GM19043 (cell line): Measurements from ENCODE around the gene KDM8.

Experiments
- ATAC-seq: cut with Tn5 transposase; IDR thresholded peaks from one replicate; pipeline ENCODE4 v1.9.1; 2021; ENCODE audit warnings: low read depth; ENCODE audit not compliant: unreplicated experiment

The KDM8 gene

GRCh38 chr16:27228621-27229501 is 25.5 kb downstream of the KDM8 start:
- no peak for ATAC-seq

- no peak for ATAC-seq
These were observed 26.7 kb downstream of the KDM8 start for GRCh38 chr16:27229891-27230470.

GRCh38 chr16:27230562-27231001 is 27.3 kb downstream of the KDM8 start:
- ATAC-seq: no peak

- no peak for ATAC-seq
These were observed 28.4 kb downstream of the KDM8 start for GRCh38 chr16:27231692-27232060.

DNA sequence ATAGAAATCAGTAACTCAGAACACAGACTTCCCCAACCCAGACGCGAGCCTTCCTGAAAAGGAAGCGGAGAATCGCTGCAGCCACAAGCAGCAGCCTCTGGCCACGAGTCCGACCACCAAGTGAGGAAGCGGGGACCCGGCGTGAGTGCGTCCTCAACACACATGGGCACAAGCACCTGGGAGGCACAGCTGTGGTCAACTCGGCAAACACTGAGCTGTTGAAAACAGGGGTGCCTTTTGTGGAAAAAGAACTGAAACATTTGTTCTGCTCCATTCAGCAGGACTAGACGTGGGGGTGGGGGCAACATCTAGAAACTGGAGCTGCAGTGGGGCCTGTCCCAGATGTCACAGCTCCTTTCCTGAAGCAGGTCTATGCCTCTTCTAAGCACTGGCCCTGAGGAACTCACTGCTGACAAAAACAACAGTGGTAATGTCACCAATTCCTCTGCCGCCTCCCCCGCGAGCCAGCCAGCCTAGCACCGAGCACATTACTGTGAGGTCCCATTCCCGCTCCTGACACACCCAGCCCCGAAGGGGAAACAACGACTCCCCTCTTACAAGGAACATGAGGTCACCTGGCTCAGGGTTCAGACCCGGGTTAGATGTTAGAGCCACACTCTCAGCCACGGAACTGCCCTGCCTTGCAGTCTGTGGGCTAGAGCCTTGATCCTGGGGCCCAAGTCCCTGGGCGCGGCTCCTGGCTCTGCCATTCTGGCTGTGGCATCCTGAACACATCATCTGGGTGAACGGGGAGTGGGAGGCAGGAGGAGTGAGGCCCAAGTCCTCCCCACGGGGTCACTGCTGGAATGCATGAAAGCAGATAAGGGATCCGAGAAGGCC is 29.0 kb downstream of the KDM8 start:
- peak; percentile 55 for ATAC-seq

DNA sequence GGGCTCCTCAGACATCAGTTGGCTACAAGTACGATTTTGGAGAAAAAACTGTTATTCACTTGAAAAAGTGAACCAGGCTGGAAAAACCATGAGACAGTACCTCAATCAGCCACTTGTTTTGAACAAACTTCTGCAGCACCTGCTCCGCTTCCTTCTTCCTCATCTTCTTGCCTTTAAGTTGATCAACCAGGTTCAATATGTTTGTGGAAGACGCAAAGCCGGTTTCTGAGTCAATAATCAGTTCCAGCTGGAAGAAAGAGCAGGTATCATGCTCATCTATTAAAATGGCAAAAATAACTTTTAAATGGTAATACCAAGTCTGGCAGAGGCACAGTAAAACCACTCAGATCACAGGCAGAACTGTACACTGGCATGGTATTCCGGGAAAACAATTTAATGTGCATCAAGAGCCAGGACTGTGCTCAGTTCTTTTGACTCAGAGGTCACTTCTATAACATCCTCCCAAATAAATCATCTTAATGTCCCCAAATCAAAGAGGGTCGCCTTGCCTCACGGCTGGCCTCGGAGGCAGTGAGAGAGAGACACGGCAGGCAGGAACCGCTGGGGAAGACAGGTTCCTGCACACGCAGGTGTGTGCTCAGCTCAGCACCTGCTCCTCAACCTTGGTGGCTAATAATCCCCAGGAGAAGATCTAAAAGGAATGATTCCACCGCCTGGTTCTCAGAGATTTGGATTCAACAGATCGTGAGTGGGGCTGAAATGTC is 29.7 kb downstream of the KDM8 start:
- ATAC-seq: no peak

DNA sequence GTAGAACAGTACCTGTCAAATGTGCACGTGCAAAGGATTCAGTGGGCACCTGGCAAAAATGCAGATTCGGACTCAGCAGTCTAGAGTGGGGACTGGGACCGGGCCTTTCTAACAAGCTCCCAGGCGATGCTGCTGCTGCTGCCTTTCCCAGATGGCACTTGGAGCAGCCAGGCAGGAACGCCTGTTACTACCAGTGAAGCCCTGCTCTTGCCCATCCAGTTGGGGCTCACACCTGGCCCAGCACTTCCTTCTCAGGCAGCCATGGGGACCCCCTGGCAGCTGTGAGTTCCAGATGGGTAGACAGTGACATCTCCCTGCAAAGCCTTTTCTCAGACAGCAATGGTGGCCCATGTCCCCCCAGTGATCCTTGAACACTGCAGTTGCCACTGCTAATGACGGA is 30.4 kb downstream of the KDM8 start:
- ATAC-seq: no peak

- ATAC-seq: no peak
These were observed 30.8 kb downstream of the KDM8 start for GRCh38 chr16:27234171-27234570.

DNA sequence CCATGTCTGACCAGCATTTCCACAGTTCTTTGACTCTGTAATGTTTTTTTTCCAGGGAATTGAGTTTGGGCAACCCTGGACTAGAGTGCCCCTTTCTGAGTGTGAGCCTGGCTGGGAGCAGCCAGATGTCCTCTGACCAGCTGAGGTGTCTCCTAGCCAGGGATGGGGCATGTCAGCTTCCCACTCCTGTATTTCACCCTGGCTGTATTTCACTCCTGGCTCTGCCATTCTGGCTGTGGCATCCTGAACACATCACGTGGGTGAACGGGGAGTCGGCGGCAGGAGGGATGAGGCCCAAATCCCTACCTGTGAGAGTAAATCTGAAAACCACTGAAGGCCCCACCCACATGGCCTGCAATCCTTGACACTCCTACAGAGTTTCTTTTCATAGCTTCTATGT is 31.3 kb downstream of the KDM8 start:
- no peak for ATAC-seq

DNA sequence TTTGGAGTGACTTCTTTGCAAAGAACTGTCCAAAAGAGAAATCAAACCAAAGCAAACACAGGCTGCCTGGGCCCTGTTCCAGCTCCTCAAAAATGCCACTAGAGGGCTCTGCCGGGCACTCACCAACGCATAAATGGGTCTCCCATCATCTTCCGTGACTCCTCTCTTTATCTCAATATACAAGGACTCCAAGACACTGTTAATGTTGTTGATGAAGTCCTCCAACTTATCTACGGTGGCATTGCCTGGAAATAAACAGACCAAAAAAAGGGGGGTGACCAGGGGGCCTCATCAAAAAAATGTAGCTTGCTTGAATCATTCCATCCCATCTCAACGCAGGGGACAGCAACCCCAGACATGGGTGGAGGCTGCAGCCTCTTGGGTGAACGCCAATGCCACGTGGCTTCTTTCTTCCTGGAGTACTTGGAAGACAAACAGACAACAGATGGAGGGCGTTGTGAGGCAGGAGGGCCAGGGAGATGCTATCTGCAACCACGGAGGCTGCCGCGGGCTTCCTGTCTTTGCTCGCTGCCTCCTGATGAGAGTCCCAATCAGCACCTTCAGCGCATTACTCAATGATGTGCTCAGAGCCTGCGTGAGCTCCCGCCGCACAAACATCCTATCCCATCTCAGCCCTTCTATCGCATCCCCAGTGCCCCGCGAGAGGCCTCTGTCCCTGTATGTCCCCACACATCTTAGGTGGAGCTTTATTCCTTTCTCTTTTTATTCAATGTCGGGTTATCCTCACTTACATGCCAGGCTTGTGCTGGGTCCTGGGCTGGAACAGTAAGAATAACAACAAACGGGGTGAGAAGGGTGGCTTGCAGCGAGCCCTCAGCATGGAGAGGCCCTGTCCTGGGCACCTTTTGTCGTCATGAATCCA is 32.0 kb downstream of the KDM8 start:
- no peak for ATAC-seq

DNA sequence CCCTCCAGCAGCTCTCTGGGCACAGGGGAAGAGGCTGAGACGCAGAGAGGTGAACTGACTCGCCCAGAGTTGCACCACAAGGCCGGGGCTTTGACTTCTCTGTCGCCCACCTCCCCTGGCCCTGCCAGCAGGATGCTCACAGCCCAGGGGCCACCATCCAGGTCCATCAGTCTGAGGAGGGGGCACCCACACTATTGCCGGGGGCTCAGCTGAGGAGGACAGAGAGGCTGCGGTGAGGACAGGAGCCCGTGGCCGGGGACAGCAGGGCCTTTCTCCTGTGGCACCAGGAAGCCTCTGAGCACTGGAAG is 32.6 kb downstream of the KDM8 start:
- ATAC-seq: no peak

DNA sequence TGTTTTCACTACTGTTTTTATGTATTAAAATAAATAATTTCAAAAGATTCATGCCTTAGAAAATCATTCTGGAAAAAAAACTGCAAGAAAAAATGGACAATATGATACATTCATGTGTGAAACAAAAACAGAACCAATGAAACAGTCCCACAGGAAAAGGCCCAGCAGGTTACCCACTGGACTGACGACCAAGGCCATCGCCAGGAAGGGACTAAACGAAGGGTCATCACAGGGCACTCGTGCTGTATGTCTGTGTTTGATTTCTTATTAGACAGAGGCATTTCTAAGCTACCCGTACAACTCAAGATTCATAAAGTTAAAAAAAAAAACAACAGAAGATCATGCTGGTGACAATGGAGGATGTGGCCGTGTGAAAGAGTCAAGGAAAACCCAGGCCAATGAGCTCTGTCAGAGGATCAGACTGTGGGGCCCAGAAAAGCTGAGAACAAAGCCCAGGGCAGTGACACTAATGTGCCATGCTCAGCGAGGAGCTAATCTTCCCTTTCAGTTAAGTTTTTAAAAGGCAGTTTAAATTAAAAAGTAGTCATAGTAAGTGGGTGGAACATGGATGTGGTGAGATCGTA is 33.4 kb downstream of the KDM8 start:
- no peak for ATAC-seq

- peak; percentile 53 for ATAC-seq
These were observed 34.1 kb downstream of the KDM8 start for GRCh38 chr16:27237219-27238015.

- peak; percentile 11 for ATAC-seq
These were observed 34.8 kb downstream of the KDM8 start for GRCh38 chr16:27238016-27238587.

- no peak for ATAC-seq
These were observed 35.3 kb downstream of the KDM8 start for GRCh38 chr16:27238591-27238990.

DNA sequence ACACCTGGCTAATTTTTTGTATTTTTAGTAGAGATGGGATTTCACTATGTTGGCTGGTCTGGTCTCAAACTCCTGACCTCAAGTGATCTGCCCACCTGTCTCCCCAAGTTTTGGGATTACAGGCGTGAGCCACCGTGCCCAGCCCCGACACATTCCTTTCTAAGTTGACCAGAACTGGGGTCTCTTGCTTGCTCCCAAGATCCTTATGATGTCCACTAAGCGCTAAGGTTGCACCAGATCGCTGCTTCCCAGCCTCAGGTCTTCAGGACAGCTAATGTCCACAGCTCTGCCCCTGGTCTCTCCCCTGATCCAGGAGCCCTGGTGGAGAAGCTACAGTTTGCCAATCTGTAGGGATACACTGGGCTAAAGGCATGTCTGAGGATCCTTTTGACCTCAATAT is 35.7 kb downstream of the KDM8 start:
- no peak for ATAC-seq

DNA sequence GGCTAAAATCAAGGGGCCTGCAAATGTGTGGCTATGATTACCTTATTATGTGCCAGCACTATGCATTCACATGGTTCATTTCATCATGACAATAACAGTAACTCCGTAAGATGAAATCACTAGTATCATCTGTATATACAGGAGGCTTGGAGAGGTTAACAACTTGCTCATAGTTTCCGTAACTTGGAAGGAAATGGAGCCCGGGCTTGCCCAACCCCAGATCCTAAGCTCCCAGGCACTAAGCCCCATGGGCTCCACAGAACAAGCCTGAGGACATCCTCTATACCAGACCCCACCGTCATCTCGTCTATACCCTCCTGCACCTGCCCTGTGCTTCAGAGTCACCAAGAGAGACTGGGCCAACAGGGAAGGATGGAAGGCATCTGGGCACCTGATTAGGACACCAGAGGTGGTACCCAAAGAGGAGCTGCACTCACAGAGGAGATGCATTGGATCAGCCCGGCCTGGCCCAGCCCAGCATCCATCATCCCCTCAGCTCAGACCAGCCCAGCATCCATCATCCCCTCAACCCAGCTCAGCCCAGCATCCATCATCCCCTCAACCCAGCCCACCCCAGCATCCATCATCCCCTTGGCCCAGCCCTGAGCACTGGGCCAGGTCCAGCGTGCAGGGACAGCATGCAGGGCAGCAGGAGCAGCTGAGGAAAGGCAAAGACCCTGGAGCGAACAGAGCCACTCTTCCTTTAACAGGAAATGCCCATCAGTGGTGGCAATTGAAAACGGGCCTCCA is 36.8 kb downstream of the KDM8 start:
- no peak for ATAC-seq
